ENCODE measurements around the gene LONRF3.

Gene LONRF3

DNA sequence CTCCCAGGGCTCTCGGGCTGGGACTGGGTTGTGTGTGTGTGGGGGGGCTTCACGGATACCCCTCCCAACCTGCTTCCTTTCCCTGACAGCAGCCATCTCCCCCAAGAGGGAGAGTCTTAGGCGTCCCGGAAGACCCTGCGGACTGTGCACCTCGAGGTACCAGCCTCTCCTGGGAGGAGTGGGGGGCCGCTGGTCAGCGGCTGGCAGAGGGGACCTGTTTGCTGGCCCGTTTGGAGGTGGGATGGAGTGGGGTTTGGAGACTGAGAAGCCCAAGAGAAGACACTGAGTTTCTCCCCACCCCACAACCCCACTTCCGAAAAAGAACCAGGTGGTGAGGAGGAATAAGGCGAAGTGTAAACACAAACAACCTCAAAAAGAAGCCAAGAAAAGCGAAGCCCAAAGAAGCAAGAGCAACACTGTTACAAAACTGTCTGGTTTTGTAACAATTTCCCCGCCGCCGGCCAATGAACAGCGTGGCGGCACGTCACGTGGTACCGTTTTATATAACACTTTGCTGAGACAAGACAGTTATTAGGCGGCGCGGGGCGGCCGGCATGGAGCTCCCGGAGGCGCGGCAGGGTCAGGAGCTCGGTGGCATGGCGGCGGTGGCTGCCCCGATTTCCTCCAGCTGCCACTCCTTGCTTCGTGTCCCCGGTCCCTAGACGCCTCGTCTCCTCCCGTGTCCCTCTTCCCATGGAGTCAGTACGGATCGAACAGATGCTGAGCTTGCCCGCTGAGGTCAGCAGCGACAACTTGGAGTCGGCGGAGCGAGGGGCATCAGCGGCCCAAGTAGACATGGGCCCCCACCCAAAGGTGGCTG, at the start of gene LONRF3:
TSS of gene LONRF3 (plus strand) at position 531 of the 820 bp plus-strand sequence. CDS start at position 694, 163 bp downstream.
- peaks cover 15% of the 10 kb centered on the region for H3K27me3 ChIP-seq (ENCODE audit: control insufficient read depth, insufficient read depth, low read length)
- no peaks in the 10 kb centered on the region for H3K36me3 ChIP-seq (ENCODE audit: control insufficient read depth, insufficient read depth, low read length)
- peak within 1 kb of the TSS; percentile 66 for H3K9ac ChIP-seq (ENCODE audit: low read length)
- H3K4me1 ChIP-seq (ENCODE audit: control insufficient read depth, insufficient read depth, low read length): peaks cover 30% of the 10 kb centered on the region
- no peaks in the 10 kb centered on the region for H3K9me3 ChIP-seq (ENCODE audit: control insufficient read depth, low read length)
- peak within 1 kb of the TSS; percentile 50 for H3K4me3 ChIP-seq (ENCODE audit: low read length)

- no peaks in the 10 kb centered on the region for H3K4me1 ChIP-seq (ENCODE audit: control insufficient read depth, insufficient read depth, low read length)
- no peak overlapping the region for H3K4me3 ChIP-seq (ENCODE audit: low read length)
- H3K9ac ChIP-seq (ENCODE audit: low read length): no peak overlapping the region
- no peaks in the 10 kb centered on the region for H3K9me3 ChIP-seq (ENCODE audit: control insufficient read depth, low read length)
- H3K36me3 ChIP-seq (ENCODE audit: control insufficient read depth, insufficient read depth, low read length): no peaks in the 10 kb centered on the region
- no peaks in the 10 kb centered on the region for H3K27me3 ChIP-seq (ENCODE audit: control insufficient read depth, insufficient read depth, low read length)
Measured at GRCh38 chrX:118928151-118928550, 46.3 kb upstream of the LONRF3 start.

DNA sequence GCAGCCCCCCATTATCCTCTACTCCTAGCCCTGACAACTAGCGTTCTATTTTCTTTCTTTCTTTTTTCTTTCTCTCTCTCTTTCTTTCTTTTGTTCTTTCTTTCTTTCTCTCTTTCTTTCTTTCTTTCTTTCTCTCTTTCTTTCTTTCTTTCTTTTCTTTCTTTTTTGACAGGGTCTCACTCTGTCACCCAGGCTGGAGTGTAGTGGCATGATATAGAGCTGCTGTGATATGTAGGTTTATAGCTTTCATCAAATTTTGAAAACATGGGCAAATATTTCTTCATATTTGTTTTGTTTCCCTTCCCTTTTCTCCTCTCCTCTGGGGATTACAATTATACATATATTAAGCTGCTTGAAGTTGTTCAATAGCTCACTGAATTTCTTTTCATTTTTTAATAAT, 39.1 kb upstream of the LONRF3 start:
- Histone ChIP-seq H3K36me3 (ENCODE audit: control insufficient read depth, insufficient read depth, low read length) (no peaks in the 10 kb centered on the region), H3K27me3 (ENCODE audit: control insufficient read depth, insufficient read depth, low read length) (no peaks in the 10 kb centered on the region), H3K4me1 (ENCODE audit: control insufficient read depth, insufficient read depth, low read length) (peaks cover 4% of the 10 kb centered on the region), H3K4me3 (ENCODE audit: low read length) (no peak overlapping the region), H3K9ac (ENCODE audit: low read length) (no peak overlapping the region), H3K9me3 (ENCODE audit: control insufficient read depth, low read length) (no peaks in the 10 kb centered on the region)

GRCh38 chrX:118941147-118941546, 33.3 kb upstream of the LONRF3 start:
- peaks cover 4% of the 10 kb centered on the region for H3K4me1 ChIP-seq (ENCODE audit: control insufficient read depth, insufficient read depth, low read length)
- no peak overlapping the region for H3K9ac ChIP-seq (ENCODE audit: low read length)
- no peak overlapping the region for H3K4me3 ChIP-seq (ENCODE audit: low read length)
- H3K27me3 ChIP-seq (ENCODE audit: control insufficient read depth, insufficient read depth, low read length): no peaks in the 10 kb centered on the region
- no peaks in the 10 kb centered on the region for H3K9me3 ChIP-seq (ENCODE audit: control insufficient read depth, low read length)
- H3K36me3 ChIP-seq (ENCODE audit: control insufficient read depth, insufficient read depth, low read length): no peaks in the 10 kb centered on the region

DNA sequence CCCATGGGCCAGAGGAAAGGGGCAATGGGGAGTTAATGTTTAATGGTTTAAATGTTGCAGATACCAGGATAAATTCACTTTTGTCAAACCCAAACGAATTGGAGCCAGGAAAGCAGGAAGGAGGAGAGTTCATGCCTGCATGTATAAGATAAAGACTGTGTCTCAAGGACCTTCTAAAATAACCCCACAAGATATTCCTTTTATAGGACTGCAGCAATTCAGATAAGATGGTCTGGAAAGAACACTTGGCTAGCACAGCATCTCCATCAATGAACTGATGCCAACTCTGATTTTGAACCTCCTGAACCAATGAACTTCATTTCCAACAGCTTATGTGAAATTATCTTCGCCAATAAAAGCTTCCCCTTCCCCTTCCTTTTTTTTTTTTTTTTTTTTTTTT, 31.3 kb upstream of the LONRF3 start:
- Histone ChIP-seq H3K4me3 (ENCODE audit: low read length) (no peak overlapping the region), H3K9me3 (ENCODE audit: control insufficient read depth, low read length) (no peaks in the 10 kb centered on the region), H3K36me3 (ENCODE audit: control insufficient read depth, insufficient read depth, low read length) (no peaks in the 10 kb centered on the region), H3K4me1 (ENCODE audit: control insufficient read depth, insufficient read depth, low read length) (no peaks in the 10 kb centered on the region), H3K27me3 (ENCODE audit: control insufficient read depth, insufficient read depth, low read length) (no peaks in the 10 kb centered on the region), H3K9ac (ENCODE audit: low read length) (no peak overlapping the region)

DNA sequence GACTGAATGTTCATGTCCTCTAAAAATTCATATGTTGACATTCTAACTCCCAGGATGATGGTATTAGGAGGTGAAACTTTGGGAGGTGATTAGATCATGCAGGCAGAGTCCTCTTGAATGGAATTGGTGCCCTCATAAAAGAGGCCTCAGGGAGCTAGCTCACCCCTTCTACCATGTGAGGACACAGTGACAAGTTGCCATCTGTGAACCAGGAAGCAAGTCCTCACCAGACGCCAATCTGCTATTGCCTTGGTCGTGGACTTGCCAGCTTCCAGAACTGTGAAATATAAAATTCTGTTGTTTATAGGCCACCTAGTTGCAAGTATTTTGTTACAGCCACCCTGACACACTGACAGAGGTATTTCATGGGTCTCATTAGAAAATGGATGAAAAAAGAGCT, 28.5 kb upstream of the LONRF3 start:
- H3K4me1 ChIP-seq (ENCODE audit: control insufficient read depth, insufficient read depth, low read length): no peaks in the 10 kb centered on the region
- H3K27me3 ChIP-seq (ENCODE audit: control insufficient read depth, insufficient read depth, low read length): no peaks in the 10 kb centered on the region
- no peaks in the 10 kb centered on the region for H3K36me3 ChIP-seq (ENCODE audit: control insufficient read depth, insufficient read depth, low read length)
- no peak overlapping the region for H3K4me3 ChIP-seq (ENCODE audit: low read length)
- no peak overlapping the region for H3K9ac ChIP-seq (ENCODE audit: low read length)
- H3K9me3 ChIP-seq (ENCODE audit: control insufficient read depth, low read length): no peaks in the 10 kb centered on the region

GRCh38 chrX:118948270-118948669, 26.1 kb upstream of the LONRF3 start:
- no peaks in the 10 kb centered on the region for H3K36me3 ChIP-seq (ENCODE audit: control insufficient read depth, insufficient read depth, low read length)
- no peaks in the 10 kb centered on the region for H3K9me3 ChIP-seq (ENCODE audit: control insufficient read depth, low read length)
- H3K4me3 ChIP-seq (ENCODE audit: low read length): no peak overlapping the region
- no peaks in the 10 kb centered on the region for H3K4me1 ChIP-seq (ENCODE audit: control insufficient read depth, insufficient read depth, low read length)
- no peaks in the 10 kb centered on the region for H3K27me3 ChIP-seq (ENCODE audit: control insufficient read depth, insufficient read depth, low read length)
- no peak overlapping the region for H3K9ac ChIP-seq (ENCODE audit: low read length)

- Histone ChIP-seq H3K36me3 (ENCODE audit: control insufficient read depth, insufficient read depth, low read length) (no peaks in the 10 kb centered on the region), H3K9ac (ENCODE audit: low read length) (no peak overlapping the region), H3K4me1 (ENCODE audit: control insufficient read depth, insufficient read depth, low read length) (peaks cover 33% of the 10 kb centered on the region), H3K9me3 (ENCODE audit: control insufficient read depth, low read length) (no peaks in the 10 kb centered on the region), H3K27me3 (ENCODE audit: control insufficient read depth, insufficient read depth, low read length) (no peaks in the 10 kb centered on the region), H3K4me3 (ENCODE audit: low read length) (no peak overlapping the region)
Measured at GRCh38 chrX:118961866-118962560, 12.4 kb upstream of the LONRF3 start.

GRCh38 chrX:118963159-118963558, 11.3 kb upstream of the LONRF3 start:
- Histone ChIP-seq H3K36me3 (ENCODE audit: control insufficient read depth, insufficient read depth, low read length) (no peaks in the 10 kb centered on the region), H3K9ac (ENCODE audit: low read length) (no peak overlapping the region), H3K4me1 (ENCODE audit: control insufficient read depth, insufficient read depth, low read length) (peaks cover 33% of the 10 kb centered on the region), H3K9me3 (ENCODE audit: control insufficient read depth, low read length) (no peaks in the 10 kb centered on the region), H3K27me3 (ENCODE audit: control insufficient read depth, insufficient read depth, low read length) (no peaks in the 10 kb centered on the region), H3K4me3 (ENCODE audit: low read length) (no peak overlapping the region)

GRCh38 chrX:118964252-118964651, 10.2 kb upstream of the LONRF3 start:
- H3K4me1 ChIP-seq (ENCODE audit: control insufficient read depth, insufficient read depth, low read length): peaks cover 33% of the 10 kb centered on the region
- H3K27me3 ChIP-seq (ENCODE audit: control insufficient read depth, insufficient read depth, low read length): no peaks in the 10 kb centered on the region
- H3K36me3 ChIP-seq (ENCODE audit: control insufficient read depth, insufficient read depth, low read length): no peaks in the 10 kb centered on the region

DNA sequence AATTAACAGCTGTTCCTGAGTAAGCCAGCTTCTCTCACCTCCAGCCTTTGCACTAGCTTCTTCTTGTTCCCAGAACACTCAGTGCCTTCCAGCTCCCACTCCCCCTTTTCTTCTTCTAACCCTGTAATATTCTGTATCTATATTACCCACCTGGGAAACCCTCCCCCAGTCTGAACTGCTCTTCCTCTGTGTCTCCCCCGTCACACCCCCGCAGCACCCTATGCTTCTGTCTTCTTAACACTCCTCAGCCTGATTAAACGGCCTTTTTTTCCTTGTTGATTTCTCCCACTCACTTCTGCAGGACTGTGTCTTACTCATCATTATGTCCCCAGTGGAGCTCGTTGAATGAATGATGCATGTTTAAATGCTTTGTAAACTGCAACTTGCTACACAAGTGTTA, 9.0 kb upstream of the LONRF3 start:
- Histone ChIP-seq H3K9ac (ENCODE audit: low read length) (no peak overlapping the region), H3K36me3 (ENCODE audit: control insufficient read depth, insufficient read depth, low read length) (no peaks in the 10 kb centered on the region), H3K27me3 (ENCODE audit: control insufficient read depth, insufficient read depth, low read length) (no peaks in the 10 kb centered on the region), H3K4me1 (ENCODE audit: control insufficient read depth, insufficient read depth, low read length) (peaks cover 33% of the 10 kb centered on the region), H3K9me3 (ENCODE audit: control insufficient read depth, low read length) (no peaks in the 10 kb centered on the region), H3K4me3 (ENCODE audit: low read length) (no peak overlapping the region)

More at GRCh38 chrX:118964252-118964651, 10.2 kb upstream of the LONRF3 start:
- Histone ChIP-seq H3K9me3 (ENCODE audit: control insufficient read depth, low read length) (no peaks in the 10 kb centered on the region), H3K4me3 (ENCODE audit: low read length) (no peak overlapping the region), H3K9ac (ENCODE audit: low read length) (no peak overlapping the region)

GRCh38 chrX:118968031-118968430, 6.4 kb upstream of the LONRF3 start:
- H3K9ac ChIP-seq (ENCODE audit: low read length): no peak overlapping the region

More at GRCh38 chrX:118968031-118968430, 6.4 kb upstream of the LONRF3 start:
- Histone ChIP-seq H3K4me1 (ENCODE audit: control insufficient read depth, insufficient read depth, low read length) (peaks cover 36% of the 10 kb centered on the region), H3K4me3 (ENCODE audit: low read length) (no peak overlapping the region), H3K9me3 (ENCODE audit: control insufficient read depth, low read length) (no peaks in the 10 kb centered on the region), H3K27me3 (ENCODE audit: control insufficient read depth, insufficient read depth, low read length) (peaks cover 4% of the 10 kb centered on the region), H3K36me3 (ENCODE audit: control insufficient read depth, insufficient read depth, low read length) (no peaks in the 10 kb centered on the region)
